A549 (cell line): ENCODE data around the gene NR4A1.

ENCODE experiments used
- CTCF ChIP-seq: fragments of >200 bp; sonication (Bioruptor Twin); formaldehyde crosslinking; IDR thresholded peaks from 3 replicates; pipeline ENCODE4 v1.5.1; 2016
- ELK1 ChIP-seq: fragments of 150-350 bp; IDR thresholded peaks from 2 replicates; pipeline ENCODE4 v1.6.1; 2014; ENCODE audit warnings: low read depth, mild to moderate bottlenecking, low read length
- MAX ChIP-seq: IDR thresholded peaks from 2 replicates; pipeline ENCODE4 v1.6.1; 2012
- MYC ChIP-seq: IDR thresholded peaks from 2 replicates; pipeline ENCODE4 v1.6.1; 2012; ENCODE audit warnings: mild to moderate bottlenecking, inconsistent platforms, low read length, improper control_type of control experiment, borderline replicate concordance
- POLR2A ChIP-seq: IDR thresholded peaks from 2 replicates; pipeline ENCODE4 v1.6.1; 2012; ENCODE audit warnings: mild to moderate bottlenecking, low read length
- RAD21 ChIP-seq, 2 experiments: fragments of >200 bp in 1 of 2; sonication (Bioruptor Twin) in 1 of 2; formaldehyde crosslinking in 1 of 2; IDR thresholded peaks in 1 of 2; conservative IDR thresholded peaks in 1 of 2; 2 replicates in 1 of 2; 3 replicates in 1 of 2; pipeline ENCODE4 v1.6.1; 2012 to 2018; ENCODE audit warnings: inconsistent platforms in 1 of 2

GRCh38 chr12:52010692-52011601 lies 40.3 kb upstream of the NR4A1 start:
- TF ChIP-seq MAX (no peak), MYC (no peak), POLR2A (no peak), CTCF (no peak), ELK1 (no peak), RAD21 (conservative IDR thresholded peaks at IDR 0.05 in 1 of 2, IDR thresholded peaks at IDR 0.05 in 1 of 2) (no peak)
